ENCODE data around the gene MRPL40. TPM values are rescaled to one million over a fixed set of nuclear protein-coding genes. Genes with fewer than 3 reads are reported as not detected.
"Not testable (repeated sequence)": the region's sequence is repeated elsewhere in the genome, so short reads cannot be mapped to it uniquely, and the experiment has no call there.

Gene MRPL40
- total and polyA plus RNA-seq, 2 donors (not counting 1 experiment from before 2014, with no cell fraction given), result 44.4 to 44.8 TPM

GRCh38 chr22:19434829-19435580 is 2.7 kb downstream of the MRPL40 start:
- peaks cover 4% of the 10 kb centered on the region for H3K4me1 ChIP-seq (ENCODE audit: control insufficient read depth, extremely low read depth, insufficient read depth, low read length)
- no peak overlapping the region for H3K4me2 ChIP-seq (ENCODE audit: extremely low read depth, insufficient read depth, low read length)
- no peak for DNase-seq (ENCODE audit: low read depth in 2 of 2)
- H3K79me2 ChIP-seq (ENCODE audit: control insufficient read depth, insufficient read depth, low read length), result peaks cover 13% of the 10 kb centered on the region
- no peak for TF ChIP-seq EZH2 (IDR thresholded peaks at IDR 0.05; ENCODE audit: low read length, missing control alignments)
- TF ChIP-seq CTCF (conservative IDR thresholded peaks at IDR 0.05 in 1 of 2, IDR thresholded peaks at IDR 0.05 in 1 of 2; ENCODE audit: low read depth in 1 of 2, low read length in 2 of 2), result no peak
- H3K27me3 ChIP-seq (ENCODE audit: control insufficient read depth, insufficient read depth, low read length), result no peaks in the 10 kb centered on the region
- H3K4me3 ChIP-seq (replicated peaks in 1 of 4; ENCODE audit: control extremely low read depth in 1 of 4, insufficient read depth in 1 of 4, low read depth in 3 of 4, low read length in 4 of 4), result no peak overlapping the region
- H3K9ac ChIP-seq (ENCODE audit: insufficient read depth, low read length), result no peak overlapping the region
- no peaks in the 10 kb centered on the region for H3K9me3 ChIP-seq (ENCODE audit: control insufficient read depth, insufficient read depth, low read depth, low read length)
- no peak overlapping the region for H2AFZ ChIP-seq (ENCODE audit: low read length)
- H3K36me3 ChIP-seq (ENCODE audit: control insufficient read depth, insufficient read depth, low read length), result peaks cover 9% of the 10 kb centered on the region
- H3K27ac ChIP-seq (ENCODE audit: insufficient read depth, low read length), result no peak overlapping the region
- no peaks in the 10 kb centered on the region for H4K20me1 ChIP-seq (ENCODE audit: control insufficient read depth, extremely low read depth, insufficient read depth, low read length)

- not testable (repeated sequence) for H3K4me3 ChIP-seq (replicated peaks in 1 of 4; ENCODE audit: control extremely low read depth in 1 of 4, insufficient read depth in 1 of 4, low read depth in 3 of 4, low read length in 4 of 4); H3K9ac ChIP-seq (ENCODE audit: insufficient read depth, low read length); H2AFZ ChIP-seq (ENCODE audit: low read length); H3K79me2 ChIP-seq (ENCODE audit: control insufficient read depth, insufficient read depth, low read length); H3K4me2 ChIP-seq (ENCODE audit: extremely low read depth, insufficient read depth, low read length); H3K9me3 ChIP-seq (ENCODE audit: control insufficient read depth, insufficient read depth, low read depth, low read length); DNase-seq (ENCODE audit: low read depth in 2 of 2); H3K27me3 ChIP-seq (ENCODE audit: control insufficient read depth, insufficient read depth, low read length); H4K20me1 ChIP-seq (ENCODE audit: control insufficient read depth, extremely low read depth, insufficient read depth, low read length); H3K4me1 ChIP-seq (ENCODE audit: control insufficient read depth, extremely low read depth, insufficient read depth, low read length); H3K27ac ChIP-seq (ENCODE audit: insufficient read depth, low read length)
- H3K36me3 ChIP-seq (ENCODE audit: control insufficient read depth, insufficient read depth, low read length), result peaks cover 12% of the 10 kb centered on the region
Measured at GRCh38 chr22:19436444-19437161, 4.3 kb downstream of the MRPL40 start.

GRCh38 chr22:19438298-19438697 is 6.0 kb downstream of the MRPL40 start:
- Histone ChIP-seq H3K4me3 (replicated peaks in 1 of 4; ENCODE audit: control extremely low read depth in 1 of 4, insufficient read depth in 1 of 4, low read depth in 3 of 4, low read length in 4 of 4) (no peak overlapping the region), H3K9ac (ENCODE audit: insufficient read depth, low read length) (no peak overlapping the region), H3K9me3 (ENCODE audit: control insufficient read depth, insufficient read depth, low read depth, low read length) (no peaks in the 10 kb centered on the region), H3K4me2 (ENCODE audit: extremely low read depth, insufficient read depth, low read length) (no peak overlapping the region), H3K4me1 (ENCODE audit: control insufficient read depth, extremely low read depth, insufficient read depth, low read length) (no peaks in the 10 kb centered on the region), H4K20me1 (ENCODE audit: control insufficient read depth, extremely low read depth, insufficient read depth, low read length) (no peaks in the 10 kb centered on the region), H2AFZ (ENCODE audit: low read length) (no peak overlapping the region), H3K27me3 (ENCODE audit: control insufficient read depth, insufficient read depth, low read length) (no peaks in the 10 kb centered on the region), H3K79me2 (ENCODE audit: control insufficient read depth, insufficient read depth, low read length) (peaks cover 7% of the 10 kb centered on the region), H3K36me3 (ENCODE audit: control insufficient read depth, insufficient read depth, low read length) (peaks cover 15% of the 10 kb centered on the region), H3K27ac (ENCODE audit: insufficient read depth, low read length) (no peak overlapping the region)
- no peak for TF ChIP-seq EZH2 (IDR thresholded peaks at IDR 0.05; ENCODE audit: low read length, missing control alignments)
- TF ChIP-seq CTCF (conservative IDR thresholded peaks at IDR 0.05 in 1 of 2, IDR thresholded peaks at IDR 0.05 in 1 of 2; ENCODE audit: low read depth in 1 of 2, low read length in 2 of 2), result no peak
- DNase-seq (ENCODE audit: low read depth in 2 of 2), result no peak
